Superior temporal gyrus (tissue), 1 donor: ENCODE measurements around the gene RNU5D-1.

Experiments used
- DNase-seq: peaks from one replicate; pipeline ENCODE4 v3.0.0-alpha.2; 2016; ENCODE audit errors: extremely low spot score

Gene RNU5D-1

GRCh38 chr1:44733365-44733764 lies 2.4 kb upstream of the RNU5D-1 start:
- no peak for DNase-seq

- no peak for DNase-seq
Observed at GRCh38 chr1:44724955-44725698, 5.8 kb downstream of the RNU5D-1 start.

GRCh38 chr1:44724296-44724954 lies 6.5 kb downstream of the RNU5D-1 start:
- no peak for DNase-seq

GRCh38 chr1:44723496-44724295 lies 7.3 kb downstream of the RNU5D-1 start:
- no peak for DNase-seq

GRCh38 chr1:44723064-44723463 lies 7.9 kb downstream of the RNU5D-1 start:
- DNase-seq = no peak

- DNase-seq = peak; percentile 53
Observed at GRCh38 chr1:44721485-44722361, 9.2 kb downstream of the RNU5D-1 start.

GRCh38 chr1:44720281-44720680 lies 10.7 kb downstream of the RNU5D-1 start:
- no peak for DNase-seq

- DNase-seq = no peak
Observed at GRCh38 chr1:44719318-44719717, 11.7 kb downstream of the RNU5D-1 start.

GRCh38 chr1:44718091-44718490 lies 12.9 kb downstream of the RNU5D-1 start:
- DNase-seq = no peak

GRCh38 chr1:44717653-44718052 lies 13.3 kb downstream of the RNU5D-1 start:
- peak; percentile 51 for DNase-seq

- DNase-seq = no peak
Observed at GRCh38 chr1:44717156-44717555, 13.8 kb downstream of the RNU5D-1 start.

- DNase-seq = peak; percentile 90
Observed at GRCh38 chr1:44714944-44715571, 15.9 kb downstream of the RNU5D-1 start.

GRCh38 chr1:44714532-44714931 lies 16.4 kb downstream of the RNU5D-1 start:
- DNase-seq = no peak

- no peak for DNase-seq
Observed at GRCh38 chr1:44713321-44713781, 17.6 kb downstream of the RNU5D-1 start.

GRCh38 chr1:44707959-44708831 lies 22.8 kb downstream of the RNU5D-1 start:
- DNase-seq = peak; percentile 76

- no peak for DNase-seq
Observed at GRCh38 chr1:44707112-44707881, 23.7 kb downstream of the RNU5D-1 start.

- DNase-seq = no peak
Observed at GRCh38 chr1:44705938-44706337, 25.0 kb downstream of the RNU5D-1 start.

GRCh38 chr1:44705470-44705869 lies 25.5 kb downstream of the RNU5D-1 start:
- no peak for DNase-seq

GRCh38 chr1:44701141-44701573 lies 29.8 kb downstream of the RNU5D-1 start:
- DNase-seq = no peak
